Common myeloid progenitor, CD34-positive (primary cell): ENCODE measurements around the gene ICA1.

Experiments
- CTCF ChIA-PET: fragments of 350-600 bp; sonication (Branson Sonifier 250); formaldehyde crosslinking; loops from one replicate; lab custom pipeline; 2021; ENCODE audit warnings: antibody characterized with exemption; lab: Charles Lee
- POLR2A ChIA-PET: fragments of 350-600 bp; sonication (Branson Sonifier 250); formaldehyde crosslinking; loops from one replicate; lab custom pipeline; 2021; ENCODE audit warnings: antibody characterized with exemption; lab: Charles Lee
- DNase-seq, 3 donors: peaks; one replicate each; pipeline versions ENCODE4 v3.0.0 to v3.0.0-alpha.2; 2013
- H3K27ac ChIP-seq, 2 experiments: 1 replicate in 1 of 2; 2 replicates in 1 of 2; pipeline ENCODE4 v1.7.0; 2013; ENCODE audit warnings: inconsistent platforms in 2 of 2, low read length in 2 of 2, mild to moderate bottlenecking in 2 of 2, low read depth in 1 of 2, moderate library complexity in 1 of 2; ENCODE audit not compliant: severe bottlenecking in 2 of 2, insufficient read depth in 1 of 2, poor library complexity in 1 of 2
- H3K27me3 ChIP-seq, 5 experiments: replicated peaks in 2 of 5; 1 replicate in 3 of 5; 2 replicates in 2 of 5; pipeline versions ENCODE4 v1.6.1 to v1.7.0; 2013; ENCODE audit warnings: low read length in 4 of 5, mild to moderate bottlenecking in 2 of 5, moderate library complexity in 2 of 5, inconsistent platforms in 1 of 5; ENCODE audit not compliant: insufficient read depth in 5 of 5, control insufficient read depth in 4 of 5
- H3K36me3 ChIP-seq, 4 experiments: 1 replicate in 2 of 4; 2 replicates in 2 of 4; pipeline versions ENCODE4 v1.6.1 to v1.7.0; 2013; ENCODE audit warnings: low read length in 3 of 4, control low read depth in 1 of 4, mild to moderate bottlenecking in 1 of 4; ENCODE audit not compliant: control insufficient read depth in 4 of 4, insufficient read depth in 4 of 4
- H3K4me1 ChIP-seq, 4 experiments: 1 replicate in 3 of 4; 2 replicates in 1 of 4; pipeline versions ENCODE4 v1.6.1 to v1.7.1; 2013; ENCODE audit warnings: low read length in 3 of 4, mild to moderate bottlenecking in 3 of 4, control low read depth in 1 of 4, inconsistent platforms in 1 of 4, moderate library complexity in 1 of 4; ENCODE audit not compliant: control insufficient read depth in 4 of 4, insufficient read depth in 4 of 4; ENCODE audit errors: control extremely low read depth in 1 of 4
- H3K4me3 ChIP-seq, 7 experiments: 1 replicate in 4 of 7; 2 replicates in 3 of 7; pipeline versions ENCODE4 v1.5.1 to v1.7.0; 2013; ENCODE audit warnings: mild to moderate bottlenecking in 7 of 7, low read length in 6 of 7, moderate library complexity in 6 of 7, inconsistent platforms in 2 of 7, low read depth in 2 of 7, control low read depth in 1 of 7; ENCODE audit not compliant: insufficient read depth in 4 of 7, control insufficient read depth in 1 of 7; ENCODE audit errors: extremely low read depth in 1 of 7
- H3K9me3 ChIP-seq, 5 experiments: 1 replicate in 4 of 5; 2 replicates in 1 of 5; pipeline versions ENCODE4 v1.6.1 to v1.7.1; 2013; ENCODE audit warnings: low read length in 4 of 5, mild to moderate bottlenecking in 2 of 5, inconsistent platforms in 1 of 5, low read depth in 1 of 5, moderate library complexity in 1 of 5; ENCODE audit not compliant: control insufficient read depth in 4 of 5, insufficient read depth in 2 of 5; ENCODE audit errors: control extremely low read depth in 1 of 5
- WGBS: methylation state at CpG from one replicate; pipeline ENCODE4 v1.1.5; 2013; ENCODE audit not compliant: insufficient coverage; 5-methylcytosine and 5-hydroxymethylcytosine counted together

Gene ICA1

DNA sequence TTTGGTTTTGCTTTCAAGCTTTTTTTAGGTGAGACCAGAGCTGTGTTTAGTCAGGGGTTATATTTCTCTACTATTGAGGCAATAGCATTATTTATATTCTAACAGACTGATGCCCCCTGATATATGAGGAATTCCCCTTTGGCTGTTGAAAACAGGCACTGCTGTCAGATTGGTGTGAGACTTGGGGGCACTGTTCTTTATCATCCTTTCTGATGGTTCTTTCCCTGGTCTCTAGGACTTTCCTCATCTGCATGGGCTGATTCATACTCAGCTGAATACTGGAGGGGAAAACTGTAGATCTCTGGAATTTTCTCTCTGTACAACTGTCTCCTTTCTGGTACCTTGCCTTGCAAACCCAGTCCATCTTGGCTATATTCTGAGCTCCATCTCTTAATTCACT lies 10.0 kb upstream of the ICA1 start:
- Histone ChIP-seq H3K27ac (no peak overlapping the region), H3K27me3 (no peaks in the 10 kb centered on the region), H3K4me1 (peaks cover 0 to 3% (median 2%) of the 10 kb centered on the region in 4 experiments), H3K36me3 (no peaks in the 10 kb centered on the region), H3K9me3 (no peaks in the 10 kb centered on the region), H3K4me3 (no peak overlapping the region)
- POLR2A ChIA-PET: no interaction called here
- CTCF ChIA-PET: no interaction called here
- DNase-seq: no peak

DNA sequence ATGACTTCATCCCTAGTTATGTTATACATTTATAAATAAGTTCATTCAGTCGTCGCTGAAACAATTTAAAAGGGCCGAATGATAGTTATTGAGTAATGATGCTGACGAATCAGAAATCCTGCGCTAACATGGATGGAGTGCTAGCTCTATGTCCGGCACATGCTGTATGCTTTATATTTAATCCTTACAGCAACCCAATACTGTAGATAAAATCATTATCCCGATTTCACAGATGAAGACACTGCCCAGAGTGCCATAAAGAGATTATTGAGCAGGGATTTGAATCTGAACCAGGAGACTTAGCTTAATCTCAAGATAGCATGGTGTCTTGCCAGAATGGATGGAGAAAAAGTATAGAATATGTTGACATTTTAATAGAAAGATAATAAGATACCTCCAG lies 1.1 kb upstream of the ICA1 start:
- no peak for DNase-seq
- Histone ChIP-seq H3K27me3 (no peaks in the 10 kb centered on the region), H3K9me3 (peaks cover 0 to 6% (median 0%) of the 10 kb centered on the region in 5 experiments), H3K36me3 (no peaks in the 10 kb centered on the region), H3K4me1 (peaks cover 5 to 22% (median 10%) of the 10 kb centered on the region in 4 experiments), H3K4me3 (peak overlapping the region in 2 of 7 experiments; percentile 90 to 97), H3K27ac (no peak overlapping the region)
- ChIA-PET POLR2A (no interaction called here), CTCF (interaction anchor here (0.7 to 1.4 kb wide), 4 partner anchors 10 to 31 kb away, joined by 3 to 4 read pairs (median 3); no protein-coding TSS in a partner anchor)
- 100% methylated on average over 1 of the region's 7 CpGs for WGBS

DNA sequence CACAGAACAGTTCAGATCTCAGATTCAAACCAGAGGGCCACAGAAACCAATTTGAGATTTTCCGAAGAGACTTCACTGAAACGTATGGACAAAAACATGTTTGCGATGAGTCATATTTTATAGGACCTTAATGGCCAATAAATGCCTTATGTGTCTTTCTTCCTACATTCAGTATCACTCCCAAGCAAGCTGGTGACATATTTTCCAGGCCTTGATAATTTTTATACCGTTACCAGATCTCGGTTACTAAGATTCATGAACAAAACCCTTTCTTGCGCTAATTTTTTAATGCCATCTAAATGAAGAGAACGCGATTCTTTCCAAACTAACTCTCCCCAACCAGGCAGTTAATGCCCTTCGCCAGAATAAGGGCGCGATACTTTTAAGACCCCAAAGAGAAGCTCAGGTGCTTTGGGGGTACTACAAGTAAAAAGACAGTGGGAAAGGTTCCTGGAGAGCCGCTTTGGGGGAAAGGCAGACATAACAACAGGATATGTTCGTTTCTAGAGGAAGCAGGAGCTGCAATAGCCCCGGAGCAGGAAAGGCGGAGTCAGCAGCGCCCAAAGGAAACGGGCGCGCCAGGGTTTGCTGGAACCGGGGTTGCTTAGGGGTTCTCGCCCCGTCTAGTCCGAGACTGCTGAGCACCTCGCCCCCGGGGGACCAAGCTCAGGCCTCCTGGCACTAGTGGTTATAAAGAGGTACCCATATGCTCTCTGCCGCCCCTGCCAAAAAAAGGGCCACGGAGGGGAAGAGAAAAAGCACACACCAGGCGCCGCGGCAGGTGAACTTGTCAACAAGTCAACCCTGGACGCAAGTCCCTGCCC lies 884 bp downstream of the ICA1 start:
- POLR2A ChIA-PET: interaction anchor here (0.5 to 1.0 kb wide), 2 partner anchors 620 to 683 kb away, joined by 3 read pairs; partner anchors contain the start of gene UMAD1
- H3K27ac ChIP-seq: peak overlapping the region; percentile 56 to 81

DNA sequence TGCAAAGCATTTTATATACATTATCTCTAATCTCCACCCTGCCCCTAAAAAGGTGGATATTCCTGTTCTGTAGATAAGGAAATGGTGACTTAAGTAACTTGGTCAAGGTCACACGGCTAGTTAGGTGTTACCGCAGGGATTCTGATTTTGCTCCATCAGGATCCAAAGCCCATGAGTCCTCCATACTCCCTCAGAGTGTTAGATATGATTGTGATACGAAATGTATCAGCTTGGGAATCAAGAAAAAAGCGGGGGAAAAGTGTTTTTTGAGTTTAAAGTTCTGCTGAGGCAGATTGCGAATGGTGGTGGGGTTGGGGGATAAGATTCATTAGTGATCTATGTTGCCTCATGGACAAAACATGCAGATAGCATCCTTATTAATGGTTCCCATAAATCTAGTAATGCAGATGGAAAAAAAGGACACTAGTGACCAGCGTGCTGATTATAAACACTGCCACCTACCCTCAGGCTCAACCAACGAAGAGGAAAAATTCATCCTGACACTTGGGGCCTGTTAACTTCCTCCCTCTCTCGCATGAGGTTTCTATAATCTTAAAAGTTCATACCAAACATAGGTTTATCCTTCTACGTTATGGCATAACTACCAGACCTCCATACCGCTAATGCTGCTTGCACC lies 2.3 kb downstream of the ICA1 start:
- Histone ChIP-seq H3K27ac (no peak overlapping the region), H3K27me3 (no peaks in the 10 kb centered on the region), H3K9me3 (peaks cover 0 to 5% (median 1%) of the 10 kb centered on the region in 5 experiments), H3K4me1 (peaks cover 5 to 22% (median 10%) of the 10 kb centered on the region in 4 experiments), H3K36me3 (peaks cover 0 to 7% (median 2%) of the 10 kb centered on the region in 4 experiments), H3K4me3 (no peak overlapping the region)
- no peak for DNase-seq
- WGBS: 76% methylated on average over 6 of the region's 10 CpGs
- CTCF ChIA-PET: interaction anchor here (1.5 to 2.2 kb wide), 2 partner anchors 14 to 46 kb away, joined by 5 to 6 read pairs; no protein-coding TSS in a partner anchor
- POLR2A ChIA-PET: no interaction called here

More for the DNA sequence above, 884 bp downstream of the ICA1 start:
- Histone ChIP-seq H3K4me3 (peak overlapping the region; percentile 69 to 97 (median 87)), H3K36me3 (peaks cover 0 to 7% (median 2%) of the 10 kb centered on the region in 4 experiments), H3K4me1 (peaks cover 5 to 22% (median 10%) of the 10 kb centered on the region in 4 experiments), H3K9me3 (peaks cover 0 to 6% (median 0%) of the 10 kb centered on the region in 5 experiments), H3K27me3 (no peaks in the 10 kb centered on the region)
- peak; percentile 33 to 77 (median 61) for DNase-seq
- WGBS: 3% methylated on average over 27 of the region's 31 CpGs
- CTCF ChIA-PET: interaction anchor here (0.7 to 2.2 kb wide), 6 partner anchors 9 to 666 kb away, joined by 3 to 6 read pairs (median 4); no protein-coding TSS in a partner anchor

DNA sequence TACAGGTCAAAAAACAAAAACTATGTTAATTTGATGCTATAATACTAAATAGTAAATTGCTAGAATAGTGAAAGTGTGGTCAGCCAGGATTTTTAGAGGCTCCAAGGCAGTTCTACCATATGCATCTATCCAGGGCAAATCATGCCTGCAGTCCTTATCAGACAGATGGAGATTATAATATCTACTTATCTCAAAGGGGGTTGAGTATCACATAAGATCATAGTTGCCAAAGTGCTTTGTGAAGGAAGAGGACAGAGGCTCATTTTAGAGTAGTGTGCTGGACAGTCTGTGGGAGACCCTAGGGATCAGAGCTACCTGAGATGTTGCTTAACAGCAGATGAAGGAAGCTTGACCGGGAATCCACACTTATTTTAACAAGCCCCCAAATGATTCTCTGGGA lies 3.2 kb downstream of the ICA1 start:
- H3K27ac ChIP-seq: no peak overlapping the region
- CTCF ChIA-PET: no interaction called here
- peaks cover 0 to 7% (median 2%) of the 10 kb centered on the region in 4 experiments for H3K36me3 ChIP-seq
- peaks cover 0 to 5% (median 0%) of the 10 kb centered on the region in 5 experiments for H3K9me3 ChIP-seq
- no CpG with 5 or more reads among the region's 1 CpG for WGBS
- H3K27me3 ChIP-seq: no peaks in the 10 kb centered on the region
- H3K4me3 ChIP-seq: no peak overlapping the region
- DNase-seq: no peak
- H3K4me1 ChIP-seq: peaks cover 5 to 22% (median 10%) of the 10 kb centered on the region in 4 experiments
- POLR2A ChIA-PET: no interaction called here

GRCh38 chr7:8258166-8258565 lies 3.8 kb downstream of the ICA1 start:
- ChIA-PET CTCF (interaction anchor here (1.4 kb wide), 1 partner anchor 11 kb away, joined by 3 read pairs; no protein-coding TSS in a partner anchor), POLR2A (no interaction called here)
- peaks cover 5 to 22% (median 10%) of the 10 kb centered on the region in 4 experiments for H3K4me1 ChIP-seq
- no peak overlapping the region for H3K4me3 ChIP-seq
- no peaks in the 10 kb centered on the region for H3K27me3 ChIP-seq
- 100% methylated on average over 3 of the region's 4 CpGs for WGBS
- H3K9me3 ChIP-seq: peaks cover 0 to 5% (median 0%) of the 10 kb centered on the region in 5 experiments
- H3K27ac ChIP-seq: no peak overlapping the region
- peaks cover 0 to 7% (median 2%) of the 10 kb centered on the region in 4 experiments for H3K36me3 ChIP-seq
- DNase-seq: no peak
